Activated CD4-positive, alpha-beta T cell treated with anti-CD3 and anti-CD28 coated beads, Interleukin-2, amount 50 U/mL, for 24 hours (primary cell): ENCODE results near the gene IL21.
"Not testable (repeated sequence)": the region's sequence is repeated elsewhere in the genome, so short reads cannot be mapped to it uniquely, and the experiment has no call there.

Experiments
- DNase-seq, 2 donors: peaks; one replicate each; pipeline ENCODE4 v3.0.0-alpha.2; 2020; ENCODE audit warnings: low read depth in 1 of 2, low spot score in 1 of 2

The IL21 gene

DNA sequence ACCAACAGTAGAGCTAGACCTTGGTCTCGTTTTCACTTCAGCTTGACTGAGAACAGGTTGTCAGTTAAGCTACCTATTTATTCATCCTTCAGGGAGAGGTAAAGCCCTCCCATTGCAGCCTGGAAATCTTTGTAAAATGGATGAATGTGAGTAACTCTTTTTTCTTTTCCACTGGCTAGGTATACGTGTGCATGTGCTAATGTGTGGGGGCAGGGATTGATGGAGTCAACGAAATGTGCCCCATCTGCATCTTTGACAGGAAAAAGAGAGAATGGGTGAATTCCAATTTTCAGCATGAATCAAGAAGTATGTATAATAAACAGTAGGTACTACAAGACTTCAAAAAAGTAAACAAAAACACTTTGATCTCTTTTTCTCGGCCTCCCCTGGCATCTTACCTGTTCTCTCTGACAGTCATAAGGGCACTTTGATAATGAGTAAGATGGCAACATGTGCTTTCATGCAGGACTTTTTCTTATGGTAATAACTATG lies at the start of gene IL21:
IL21 (minus strand) TSS at position 51 of the 492 bp plus-strand sequence. CDS start 55 bp downstream, outside the sequence.
- no peak for DNase-seq

DNA sequence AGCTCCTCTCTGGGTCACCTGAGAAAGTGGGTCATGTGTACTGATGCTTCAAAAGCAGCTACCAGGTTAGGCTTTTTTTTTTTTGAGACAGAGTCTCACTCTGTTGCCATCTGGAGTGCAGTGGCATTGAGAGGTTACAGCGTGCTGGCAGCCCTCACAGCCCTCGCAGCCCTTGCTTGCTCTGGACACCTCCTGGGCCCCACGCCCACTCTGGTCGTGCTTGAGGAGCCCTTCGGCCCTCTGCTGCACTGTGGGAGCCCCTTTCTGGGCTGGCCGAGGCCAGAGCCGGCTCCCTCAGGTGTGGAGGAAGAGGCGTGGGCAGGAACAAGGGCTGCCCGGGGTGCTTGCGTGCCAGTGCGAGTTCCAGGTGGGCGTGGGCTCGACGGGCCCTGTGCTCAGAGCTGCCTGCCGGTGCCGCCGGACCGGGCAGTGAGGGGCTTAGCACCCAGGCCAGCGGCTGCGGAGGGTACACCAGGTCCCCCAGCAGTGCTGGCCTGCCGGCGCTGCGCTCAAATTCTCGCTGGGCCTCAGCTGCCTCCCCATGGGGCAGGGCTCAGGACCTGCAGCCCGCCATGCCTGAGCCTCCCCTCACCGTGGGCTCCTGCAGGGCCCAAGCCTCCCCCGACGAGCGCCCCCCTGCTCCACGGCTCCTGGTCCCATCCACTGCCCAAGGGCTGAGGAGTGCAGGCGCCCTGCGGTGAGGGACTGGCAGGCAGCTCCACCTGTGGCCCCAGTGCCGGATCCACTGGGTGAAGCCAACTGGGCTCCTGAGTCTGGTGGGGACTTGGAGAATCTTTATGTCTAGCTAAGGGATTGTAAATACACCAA lies 49.3 kb upstream of the IL21 start:
- no peak for DNase-seq

DNA sequence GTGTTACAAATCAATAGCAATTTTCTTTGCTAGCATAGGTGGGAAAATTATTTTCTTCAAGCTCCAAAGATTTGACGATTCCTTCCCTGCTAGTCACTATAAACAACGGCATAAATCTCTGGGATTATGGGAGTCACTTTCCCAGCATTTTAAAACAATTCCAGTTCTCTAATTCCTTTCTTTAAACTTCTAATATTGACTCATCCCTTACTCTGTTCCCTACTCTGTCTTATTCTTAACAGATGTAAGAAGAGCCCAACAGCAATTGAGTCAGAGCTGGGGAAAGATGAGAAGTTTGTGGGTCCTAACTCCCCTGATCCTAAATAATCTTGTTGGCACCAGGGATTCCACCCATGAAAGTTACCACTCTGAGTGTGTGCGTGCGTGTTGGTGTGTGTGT lies 47.4 kb upstream of the IL21 start:
- no peak for DNase-seq

DNA sequence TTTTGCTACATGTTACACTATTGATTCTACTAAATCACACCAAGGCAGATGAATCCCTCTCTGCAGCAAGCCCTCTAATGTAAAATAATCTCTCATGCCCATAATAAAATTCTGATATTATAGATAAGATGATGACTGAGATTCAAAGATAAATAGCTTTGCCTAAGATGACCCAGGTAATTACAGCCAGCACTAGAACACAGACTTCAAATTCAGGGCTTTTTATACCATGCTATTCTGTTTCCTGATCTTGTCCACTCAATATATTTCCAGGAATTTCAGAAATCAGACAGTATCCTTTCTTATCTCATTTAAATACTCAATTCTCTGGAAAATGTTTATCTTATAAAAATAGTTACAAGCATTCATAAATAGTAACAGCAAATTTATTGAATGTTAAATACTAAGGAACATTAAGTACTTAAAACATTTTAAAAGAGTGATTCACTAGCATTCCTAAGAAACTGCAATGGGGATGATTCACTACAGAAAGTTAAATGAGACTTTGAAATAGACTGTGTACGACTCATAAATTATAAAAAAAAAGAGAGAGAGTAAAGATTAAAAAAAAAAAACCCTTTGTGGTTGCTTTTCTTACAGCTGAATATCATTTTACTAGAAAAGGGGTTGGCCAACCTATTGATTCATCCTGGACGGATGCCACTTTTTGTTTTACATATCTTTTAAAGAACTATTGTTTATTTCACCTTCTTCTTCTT lies 45.8 kb upstream of the IL21 start:
- peak in 1 of 2 donors; percentile 19 for DNase-seq

DNA sequence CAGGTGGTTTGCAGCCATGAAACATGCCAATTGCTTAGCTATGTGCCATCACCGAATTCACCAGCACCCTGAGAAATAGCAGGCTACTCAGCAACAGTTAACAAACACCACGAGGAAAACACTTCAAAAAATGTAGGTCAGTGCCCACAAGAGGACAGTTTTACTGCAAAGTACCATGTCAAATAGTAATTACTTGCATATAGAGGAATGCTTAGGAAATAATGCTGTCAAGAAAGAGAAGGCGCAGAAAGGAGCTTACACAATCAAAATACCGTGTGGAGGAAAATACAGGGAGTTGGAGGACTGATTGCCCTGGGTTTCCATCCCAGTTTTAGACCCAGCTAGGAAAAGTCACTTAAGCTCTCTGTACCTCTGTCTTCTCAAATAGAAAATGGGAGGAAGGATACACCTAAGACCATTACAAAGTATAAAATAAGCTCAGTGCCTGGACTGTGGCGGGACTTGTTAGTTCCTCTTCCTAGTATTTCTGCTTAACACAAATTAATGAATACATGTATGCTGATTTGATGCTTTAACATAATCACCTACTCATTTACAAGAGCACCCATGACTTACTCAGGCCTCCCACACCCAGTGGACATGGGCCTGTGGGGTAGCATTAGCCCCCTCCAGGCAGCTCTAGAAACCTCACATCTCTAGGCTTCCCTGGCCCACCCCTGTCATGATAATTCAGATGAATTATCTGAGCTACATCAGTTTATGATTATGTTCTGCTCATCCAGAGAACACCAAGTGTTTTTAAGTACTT lies 44.5 kb upstream of the IL21 start:
- DNase-seq: no peak

DNA sequence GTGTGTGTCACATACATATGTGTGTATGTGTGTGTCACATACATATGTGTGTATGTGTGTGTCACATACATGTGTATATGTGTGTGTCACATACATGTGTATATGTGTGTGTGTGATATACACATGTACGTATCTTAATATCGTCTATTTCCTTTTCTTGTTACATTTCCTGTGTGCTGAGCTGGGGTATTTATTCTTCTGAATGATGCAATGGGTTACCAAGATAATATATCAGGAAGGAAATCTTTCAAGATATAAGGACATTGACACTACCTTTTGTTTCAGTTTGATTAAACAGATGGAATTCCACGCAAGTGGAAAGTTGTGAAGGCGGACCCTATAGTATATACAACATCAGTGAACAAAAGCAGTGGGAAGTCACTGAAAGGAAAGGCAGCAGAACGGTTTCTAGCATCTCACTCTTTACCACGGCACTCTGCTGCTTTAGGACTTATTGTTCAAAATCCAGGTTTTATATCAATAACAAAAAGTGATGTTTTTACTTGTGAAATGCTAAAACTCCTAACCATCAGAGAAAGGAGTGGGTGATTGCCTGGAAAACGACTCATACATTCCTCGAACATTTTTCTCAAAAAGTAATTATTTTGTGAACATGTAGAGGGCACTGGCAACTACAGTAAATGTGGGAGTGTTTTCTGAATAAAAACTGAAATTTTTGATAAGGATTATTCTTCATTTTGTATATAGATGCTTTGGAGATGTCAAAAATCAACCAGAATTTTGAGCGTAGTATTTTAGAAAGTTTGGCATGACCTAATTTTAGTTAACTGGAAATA lies 43.1 kb upstream of the IL21 start:
- peak in 1 of 2 donors; percentile 32 for DNase-seq

DNA sequence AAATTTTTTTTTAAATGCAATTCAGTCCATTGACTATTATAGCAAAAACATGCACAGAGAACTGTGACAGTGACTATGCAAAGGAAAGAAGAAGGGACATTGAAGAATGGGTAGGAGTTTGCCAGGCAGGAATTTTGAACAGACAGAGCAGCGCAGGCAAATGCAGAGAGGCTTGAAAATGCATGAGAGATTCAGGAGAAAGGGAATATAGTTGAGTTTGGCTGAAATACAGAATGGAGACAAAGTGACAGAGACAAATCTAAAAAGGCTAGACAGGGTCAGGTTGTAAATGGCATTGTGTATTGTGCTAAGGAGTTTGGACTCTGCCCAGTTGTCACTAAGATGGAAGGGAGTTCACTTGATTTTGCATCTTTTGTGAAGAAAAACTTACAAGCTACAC lies 42.4 kb upstream of the IL21 start:
- no peak for DNase-seq

DNA sequence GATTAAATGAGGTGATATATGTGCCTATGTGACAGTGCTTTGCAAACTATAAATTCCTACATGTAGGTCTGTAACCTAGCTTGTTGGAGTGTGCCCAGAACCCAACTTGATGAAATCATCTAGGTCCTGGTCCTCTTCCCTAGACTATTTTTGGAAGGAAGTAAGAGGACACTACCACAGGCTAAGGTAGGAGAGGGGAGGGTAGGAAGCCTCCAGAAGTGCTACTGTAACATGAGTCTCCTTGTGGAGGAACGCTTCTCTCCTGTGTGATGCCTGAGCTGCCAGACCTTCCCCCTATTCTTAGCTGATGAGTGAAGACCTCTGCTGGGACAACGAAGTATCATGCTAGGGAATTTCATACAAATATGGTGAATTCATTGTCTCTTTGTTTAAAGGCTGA lies 41.8 kb upstream of the IL21 start:
- no peak for DNase-seq

DNA sequence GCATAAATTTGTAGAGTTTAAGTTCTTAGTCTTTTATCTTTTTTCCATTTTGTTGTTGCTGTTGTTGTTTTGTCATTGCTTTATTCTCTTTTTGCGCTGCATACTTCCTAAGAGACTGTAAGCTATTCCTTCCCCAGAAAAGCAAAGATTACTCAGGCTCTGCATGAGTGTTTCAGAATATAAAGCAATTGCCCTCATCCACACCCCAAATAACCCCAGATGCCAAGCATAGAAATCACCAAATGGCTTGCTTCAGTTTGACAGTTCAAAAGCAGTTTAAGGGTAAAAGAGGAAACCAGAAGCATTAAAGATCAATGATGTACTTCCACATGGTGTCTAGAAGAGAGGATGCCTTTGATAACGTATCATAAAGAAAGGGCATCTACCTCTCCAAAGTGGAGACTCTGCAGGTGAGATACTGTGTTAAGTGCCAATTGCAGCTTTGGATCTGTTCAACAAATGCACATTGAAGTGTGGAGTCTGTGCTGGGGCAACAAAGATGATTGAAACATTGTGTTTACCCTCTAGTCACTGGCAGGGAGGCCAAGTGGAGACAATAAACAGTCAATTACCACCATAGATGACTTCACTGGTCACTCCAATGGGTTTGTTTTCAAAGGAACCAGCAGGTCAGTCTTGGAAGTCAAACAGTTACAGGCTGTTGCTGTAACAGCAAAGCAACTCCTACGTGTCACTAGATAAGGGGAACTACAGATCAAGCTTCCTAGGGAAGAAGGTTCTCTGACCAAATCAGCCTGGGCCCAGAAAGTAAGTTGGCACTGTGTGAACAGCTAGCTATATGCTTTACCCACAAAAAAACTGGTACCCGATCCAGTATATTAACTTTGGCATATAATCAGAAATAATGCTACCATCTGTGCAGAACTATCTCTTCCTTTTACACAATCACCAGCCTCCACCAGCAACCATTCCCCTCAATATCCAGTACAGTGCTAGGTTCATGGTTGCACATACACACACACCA lies 40.6 kb upstream of the IL21 start:
- no peak for DNase-seq

DNA sequence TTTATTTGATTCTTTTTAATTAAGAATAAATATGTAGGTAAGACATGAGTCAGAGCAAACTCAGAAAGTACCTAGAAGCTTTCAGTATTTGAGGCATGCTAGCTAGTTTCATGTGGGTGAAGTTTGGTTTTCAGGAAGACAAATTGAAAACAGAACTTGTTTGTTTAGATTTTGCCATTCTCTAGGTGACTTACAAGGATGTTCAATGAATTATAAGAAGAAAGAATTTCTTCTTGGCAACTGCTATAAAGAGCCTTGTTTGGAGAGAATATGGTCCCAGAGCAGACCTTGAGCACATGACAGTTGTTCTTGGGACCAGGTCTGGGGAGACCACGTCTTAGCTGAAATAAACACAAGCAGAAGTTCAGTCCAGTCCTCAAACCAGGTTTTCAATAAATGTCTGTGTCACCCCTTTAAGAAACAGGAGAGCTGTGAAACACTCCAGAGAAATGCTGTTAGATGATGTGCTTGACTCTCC lies 38.0 kb upstream of the IL21 start:
- no peak for DNase-seq

DNA sequence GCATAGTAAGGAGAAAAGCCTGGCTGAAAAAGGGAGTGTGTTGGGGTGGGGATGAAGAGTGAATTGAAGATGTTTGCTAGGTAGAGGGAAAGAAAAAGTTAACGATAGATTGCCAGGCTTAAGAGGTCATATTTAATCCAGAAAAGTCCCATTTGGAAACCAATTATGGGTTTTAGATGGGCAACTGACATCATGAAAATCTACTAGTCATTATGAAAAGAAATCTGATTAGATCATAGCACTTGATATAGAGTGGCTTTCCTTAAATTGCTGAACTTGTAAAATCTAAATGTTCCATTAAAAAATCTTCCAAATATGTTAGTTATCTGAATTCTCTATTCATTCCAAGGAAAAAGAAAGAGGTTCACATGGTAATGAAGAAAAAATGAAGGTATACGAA lies 37.5 kb upstream of the IL21 start:
- DNase-seq: no peak

DNA sequence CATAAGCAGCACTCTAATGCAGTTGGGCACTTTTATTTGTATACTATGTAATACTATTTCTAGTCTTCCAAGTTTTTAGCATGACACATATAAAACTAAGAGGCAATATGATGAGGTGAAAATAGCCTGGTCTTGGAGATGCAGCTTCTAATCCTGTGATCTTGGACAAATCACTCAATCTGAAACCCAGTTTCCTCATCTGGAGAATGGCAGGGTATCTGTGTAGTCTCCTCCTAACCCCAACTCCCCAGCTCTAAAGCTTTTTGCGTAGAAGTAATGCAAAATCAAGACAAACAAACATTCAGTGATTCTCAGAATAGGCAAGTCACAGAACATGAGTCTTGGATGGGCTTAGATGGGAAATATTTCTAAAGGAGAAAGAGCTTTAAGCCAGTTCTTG lies 36.7 kb upstream of the IL21 start:
- DNase-seq: no peak

DNA sequence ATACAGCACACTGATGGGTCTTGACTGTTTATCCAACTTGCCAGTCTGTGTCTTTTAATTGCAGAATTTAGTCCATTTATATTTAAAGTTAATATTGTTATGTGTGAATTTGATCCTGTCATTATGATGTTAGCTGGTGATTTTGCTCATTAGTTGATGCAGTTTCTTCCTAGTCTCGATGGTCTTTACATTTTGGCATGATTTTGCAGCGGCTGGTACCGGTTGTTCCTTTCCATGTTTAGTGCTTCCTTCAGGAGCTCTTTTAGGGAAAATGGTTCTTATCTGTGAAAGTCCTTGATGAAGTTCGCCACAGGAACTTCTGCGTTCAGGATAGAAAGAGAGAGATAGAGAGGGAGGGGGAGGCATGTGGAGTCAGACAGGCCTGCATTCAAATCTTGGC lies 35.7 kb upstream of the IL21 start:
- not testable (repeated sequence) for DNase-seq

DNA sequence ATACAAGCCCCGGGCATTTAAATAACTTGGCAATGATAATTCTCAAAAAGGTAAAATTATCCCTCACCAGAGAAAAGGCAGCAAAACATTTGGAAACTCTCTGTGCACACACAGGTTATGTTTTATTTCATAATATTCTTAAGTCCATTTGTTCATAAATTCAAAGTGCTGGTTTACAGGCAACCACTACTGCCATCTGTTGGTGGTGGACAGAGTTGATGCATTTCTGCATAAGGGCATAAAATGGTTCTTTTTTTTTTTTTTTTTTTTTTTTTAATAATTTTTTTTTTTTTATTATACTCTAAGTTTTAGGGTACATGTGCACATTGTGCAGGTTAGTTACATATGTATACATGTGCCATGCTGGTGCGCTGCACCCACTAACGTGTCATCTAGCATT lies 31.5 kb upstream of the IL21 start:
- peak in 1 of 2 donors; percentile 52 for DNase-seq

DNA sequence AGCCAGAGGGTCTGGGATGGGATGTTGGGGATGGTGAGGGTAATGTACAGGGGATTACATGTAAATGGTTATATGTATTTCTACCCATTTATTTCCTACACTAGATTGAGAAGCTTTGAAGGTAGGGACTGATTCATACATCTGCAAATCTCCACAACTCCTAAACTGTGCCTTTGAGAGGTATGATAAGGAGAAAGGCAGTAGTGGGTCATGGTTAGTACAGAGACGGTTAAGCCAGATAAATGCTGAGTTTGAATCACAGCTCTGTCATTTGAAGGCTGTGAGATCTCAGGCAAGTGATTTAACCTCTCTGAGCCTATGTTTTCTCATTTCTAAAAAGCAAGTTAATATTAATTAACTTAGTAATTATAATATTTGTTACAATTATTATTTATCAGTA lies 29.3 kb upstream of the IL21 start:
- no peak for DNase-seq

DNA sequence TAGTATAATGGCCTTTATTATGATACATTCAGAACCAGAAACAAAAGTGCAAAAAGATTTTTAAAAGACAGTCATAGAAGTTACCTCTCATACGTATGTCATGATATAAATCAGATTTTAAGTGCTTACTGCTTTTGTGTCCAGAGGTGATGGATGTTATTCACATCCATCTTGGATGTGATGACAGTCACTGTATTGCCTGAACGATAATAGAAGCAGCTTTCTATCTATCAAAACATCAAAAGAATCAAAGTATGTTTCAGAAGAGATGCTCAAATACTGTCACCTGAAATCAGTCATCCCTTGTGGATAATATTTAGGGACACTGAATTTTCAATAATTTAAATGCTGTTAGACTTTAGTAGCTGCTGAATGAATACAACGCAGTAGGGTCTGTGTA lies 26.8 kb upstream of the IL21 start:
- no peak for DNase-seq

DNA sequence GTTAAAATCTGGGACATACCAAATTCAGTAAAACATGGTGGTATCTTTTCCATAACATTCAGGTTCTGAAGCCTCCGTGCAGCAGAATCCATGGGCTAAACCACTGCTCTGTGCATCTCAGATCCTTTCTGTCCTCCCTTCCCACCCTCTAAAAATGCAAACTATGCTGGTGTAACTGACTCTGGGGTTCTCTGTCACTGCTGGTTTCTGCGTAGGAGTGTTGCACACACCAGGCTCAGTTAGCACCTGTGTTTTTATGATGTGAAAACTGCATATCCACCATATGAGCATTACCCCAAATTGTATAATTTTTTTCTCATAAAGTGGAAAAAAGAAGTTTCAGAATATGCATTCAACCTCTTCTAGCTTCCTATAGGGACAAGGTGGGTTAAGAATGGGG lies 22.4 kb upstream of the IL21 start:
- DNase-seq: no peak

DNA sequence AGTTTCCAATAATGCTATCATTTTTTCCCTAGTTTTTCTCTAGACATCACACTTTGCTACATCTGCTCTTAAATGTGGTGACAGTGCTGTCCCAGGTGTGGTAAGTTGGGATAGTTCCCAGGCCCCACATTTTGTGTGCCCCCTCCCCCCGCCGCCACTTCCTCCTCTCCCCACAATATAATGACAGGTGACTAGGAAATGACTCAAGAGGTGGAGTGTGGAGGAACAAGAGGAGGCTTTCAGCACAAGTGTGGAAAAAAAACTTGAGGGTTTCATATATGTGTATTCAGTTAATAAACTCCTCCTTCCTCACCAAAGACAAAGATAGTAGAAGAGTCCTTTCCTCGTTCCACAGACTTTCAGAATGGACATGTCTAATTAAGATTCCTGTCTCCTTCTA lies 18.3 kb upstream of the IL21 start:
- DNase-seq: no peak

DNA sequence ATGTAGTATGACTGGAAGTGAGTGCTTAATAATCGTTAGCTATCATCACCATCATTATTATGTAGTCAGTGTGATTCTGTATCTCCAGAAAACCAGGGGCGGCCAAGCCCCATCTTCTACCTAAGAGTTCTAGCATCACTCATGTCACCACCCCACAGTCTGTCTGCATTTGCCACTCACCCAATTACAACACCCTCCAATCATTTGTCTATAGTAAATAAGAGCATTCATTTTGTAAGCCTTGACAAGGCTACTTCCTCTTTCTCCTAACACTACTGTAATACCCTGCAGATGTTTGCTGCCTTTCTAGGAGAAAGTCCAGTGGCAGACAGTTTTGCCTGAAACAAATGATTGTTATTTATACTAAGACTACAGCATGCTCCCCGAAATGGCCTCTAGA lies 15.8 kb upstream of the IL21 start:
- no peak for DNase-seq

DNA sequence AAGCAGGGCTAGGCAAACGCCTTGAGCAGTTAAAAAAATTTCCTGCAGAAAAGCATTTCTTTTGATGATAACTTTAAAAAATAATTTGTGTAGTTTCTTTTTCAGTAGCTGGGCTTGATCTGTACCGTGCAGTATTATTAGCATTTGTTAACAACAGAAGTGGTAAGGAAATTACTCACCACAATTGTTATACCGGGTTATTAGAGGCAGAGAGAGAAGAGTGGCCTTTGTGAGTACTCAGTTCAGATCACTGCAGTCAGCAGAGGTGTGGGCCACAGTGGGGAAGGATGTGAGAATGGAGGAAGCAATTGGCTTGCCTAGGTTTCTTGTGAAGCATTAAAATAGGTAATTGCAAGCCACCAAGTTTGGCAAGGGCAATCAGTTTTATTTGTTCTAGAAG lies 14.3 kb upstream of the IL21 start:
- no peak for DNase-seq
